ENCODE measurements around the gene BEST2.

DNA sequence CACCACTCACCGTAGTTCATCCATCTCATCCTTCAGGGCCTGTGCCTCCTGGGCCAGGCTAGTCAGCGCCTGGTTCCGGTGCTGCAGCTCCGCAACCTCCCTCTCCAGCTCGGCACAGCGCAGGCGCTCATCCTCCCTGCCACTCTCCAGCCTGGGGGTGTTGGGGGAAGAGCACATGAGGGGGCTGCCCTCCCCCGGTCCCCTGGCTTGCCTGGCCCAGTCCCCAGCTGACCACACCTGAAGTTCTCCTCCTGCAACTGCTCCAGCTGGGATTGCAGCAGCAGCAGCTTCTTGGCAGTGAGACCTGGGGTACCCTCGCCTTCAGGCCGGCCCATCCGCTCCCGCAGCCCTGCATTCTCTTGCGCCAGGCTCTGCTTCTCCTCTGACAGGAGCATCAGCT, 19.3 kb downstream of the BEST2 start:
- TF ChIP-seq, protein P1, sequence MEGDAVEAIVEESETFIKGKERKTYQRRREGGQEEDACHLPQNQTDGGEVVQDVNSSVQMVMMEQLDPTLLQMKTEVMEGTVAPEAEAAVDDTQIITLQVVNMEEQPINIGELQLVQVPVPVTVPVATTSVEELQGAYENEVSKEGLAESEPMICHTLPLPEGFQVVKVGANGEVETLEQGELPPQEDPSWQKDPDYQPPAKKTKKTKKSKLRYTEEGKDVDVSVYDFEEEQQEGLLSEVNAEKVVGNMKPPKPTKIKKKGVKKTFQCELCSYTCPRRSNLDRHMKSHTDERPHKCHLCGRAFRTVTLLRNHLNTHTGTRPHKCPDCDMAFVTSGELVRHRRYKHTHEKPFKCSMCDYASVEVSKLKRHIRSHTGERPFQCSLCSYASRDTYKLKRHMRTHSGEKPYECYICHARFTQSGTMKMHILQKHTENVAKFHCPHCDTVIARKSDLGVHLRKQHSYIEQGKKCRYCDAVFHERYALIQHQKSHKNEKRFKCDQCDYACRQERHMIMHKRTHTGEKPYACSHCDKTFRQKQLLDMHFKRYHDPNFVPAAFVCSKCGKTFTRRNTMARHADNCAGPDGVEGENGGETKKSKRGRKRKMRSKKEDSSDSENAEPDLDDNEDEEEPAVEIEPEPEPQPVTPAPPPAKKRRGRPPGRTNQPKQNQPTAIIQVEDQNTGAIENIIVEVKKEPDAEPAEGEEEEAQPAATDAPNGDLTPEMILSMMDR (IDR thresholded peaks at IDR 0.05 in 4 of 5, conservative IDR thresholded peaks at IDR 0.05 in 1 of 5), result no peak
- no peak for TF ChIP-seq POLR2A (IDR thresholded peaks at IDR 0.05)

Measured in gastrocnemius medialis (tissue), 4 donors.